IMR-90 (cell line): ENCODE results near the gene LRRC40. TPM values are rescaled to one million over a fixed set of nuclear protein-coding genes. Genes with fewer than 3 reads are reported as not detected.
"Not testable (repeated sequence)": the region's sequence is repeated elsewhere in the genome, so short reads cannot be mapped to it uniquely, and the experiment has no call there.

Source experiments
- ATAC-seq: fragments of 200-7000 bp; cut with Tn5 transposase; 2 replicates; pipeline ENCODE4 v1.9.1; 2020; ENCODE audit warnings: low read depth, mild to moderate bottlenecking, moderate library complexity
- BruUV-seq: library from RNA; stranded (reverse); fragments of 400-500 nt; replicated peaks from 2 replicates; lab custom pipeline; 2021; lab: Mats Ljungman, UMichigan
- CTCF ChIA-PET: fragments of 300-600 bp; formaldehyde crosslinking; extraction: SDS; loops from one replicate; lab custom pipeline; 2021; ENCODE audit warnings: antibody characterized with exemption; lab: Yijun Ruan, JAX
- POLR2A ChIA-PET: fragments of 300-600 bp; sonication (Branson Sonifier 250); formaldehyde crosslinking; loops from one replicate; lab custom pipeline; 2022; ENCODE audit warnings: antibody characterized with exemption; ENCODE audit not compliant: unreplicated experiment; lab: Charles Lee
- DNase-seq: peaks from one replicate; pipeline ENCODE4 v3.0.0; 2013
- H2AFZ ChIP-seq: replicated peaks from 2 replicates; pipeline ENCODE3; 2013; ENCODE audit warnings: low read length, mild to moderate bottlenecking; ENCODE audit not compliant: poor library complexity
- H2AK5ac ChIP-seq: 2 replicates; pipeline ENCODE4 v1.6.1; 2013; ENCODE audit warnings: low read depth, low read length, inconsistent platforms
- H2AK9ac ChIP-seq: replicated peaks from 2 replicates; pipeline ENCODE3; 2013; ENCODE audit warnings: mild to moderate bottlenecking, low read depth, low read length, moderate library complexity; ENCODE audit not compliant: poor library complexity
- H2BK120ac ChIP-seq: 2 replicates; pipeline ENCODE4 v1.6.1; 2013; ENCODE audit warnings: low read depth, low read length, inconsistent platforms
- H2BK15ac ChIP-seq: 3 replicates; pipeline ENCODE4 v1.6.1; 2013; ENCODE audit warnings: low read depth, low read length, inconsistent platforms
- H2BK20ac ChIP-seq: 2 replicates; pipeline ENCODE4 v1.6.1; 2013; ENCODE audit warnings: low read depth, mild to moderate bottlenecking, inconsistent platforms, low read length, moderate library complexity
- H2BK5ac ChIP-seq: 2 replicates; pipeline ENCODE4 v1.6.1; 2013; ENCODE audit warnings: mild to moderate bottlenecking, low read depth, low read length, inconsistent platforms; ENCODE audit not compliant: poor library complexity, severe bottlenecking
- H3K14ac ChIP-seq: replicated peaks from 2 replicates; pipeline ENCODE4 v1.6.1; 2013; ENCODE audit warnings: low read depth, low read length, inconsistent platforms
- H3K18ac ChIP-seq: 2 replicates; pipeline ENCODE4 v1.6.1; 2013; ENCODE audit warnings: low read depth, low read length, control low read depth
- H3K23ac ChIP-seq: 2 replicates; pipeline ENCODE4 v1.6.1; 2013; ENCODE audit warnings: low read depth, low read length, inconsistent platforms
- H3K27ac ChIP-seq: 2 replicates; pipeline ENCODE4 v1.5.1; 2013; ENCODE audit warnings: mild to moderate bottlenecking, control low read depth, low read length; ENCODE audit not compliant: insufficient read depth
- H3K27me3 ChIP-seq: 2 replicates; pipeline ENCODE4 v1.6.1; 2013; ENCODE audit warnings: low read length; ENCODE audit not compliant: control insufficient read depth, insufficient read depth
- H3K36me3 ChIP-seq: 2 replicates; pipeline ENCODE4 v1.6.1; 2013; ENCODE audit warnings: low read length, mixed read lengths; ENCODE audit not compliant: control insufficient read depth, insufficient read depth
- H3K4ac ChIP-seq: 2 replicates; pipeline ENCODE4 v1.6.1; 2013; ENCODE audit warnings: low read depth, low read length, inconsistent platforms
- H3K4me1 ChIP-seq: 2 replicates; pipeline ENCODE4 v1.6.1; 2013; ENCODE audit warnings: low read length, mixed read lengths; ENCODE audit not compliant: control insufficient read depth, insufficient read depth
- H3K4me2 ChIP-seq: 2 replicates; pipeline ENCODE4 v1.6.1; 2013; ENCODE audit warnings: low read depth, mild to moderate bottlenecking, control low read depth, low read length, moderate library complexity
- H3K4me3 ChIP-seq: 2 replicates; pipeline ENCODE4 v1.5.1; 2013; ENCODE audit warnings: low read depth, mild to moderate bottlenecking, control low read depth, low read length, moderate library complexity; ENCODE audit not compliant: insufficient read depth
- H3K56ac ChIP-seq: 2 replicates; pipeline ENCODE4 v1.6.1; 2013; ENCODE audit warnings: low read length, inconsistent platforms; ENCODE audit not compliant: insufficient read depth; ENCODE audit errors: extremely low read depth
- H3K79me1 ChIP-seq, 2 experiments: 2 replicates each; pipeline ENCODE4 v1.6.1; 2013; ENCODE audit warnings: low read length in 2 of 2, inconsistent platforms in 1 of 2, low read depth in 1 of 2
- H3K9ac ChIP-seq: 2 replicates; pipeline ENCODE4 v1.6.1; 2013; ENCODE audit warnings: low read depth, low read length, control low read depth
- H3K9me1 ChIP-seq: 2 replicates; pipeline ENCODE4 v1.6.1; 2013; ENCODE audit warnings: low read length, inconsistent platforms; ENCODE audit not compliant: insufficient read depth
- H3K9me3 ChIP-seq: 2 replicates; pipeline ENCODE4 v1.6.1; 2013; ENCODE audit warnings: low read length; ENCODE audit not compliant: control insufficient read depth, insufficient read depth
- H4K20me1 ChIP-seq: 2 replicates; pipeline ENCODE4 v1.6.1; 2013; ENCODE audit warnings: low read length, inconsistent platforms; ENCODE audit not compliant: insufficient read depth
- H4K5ac ChIP-seq: 2 replicates; pipeline ENCODE4 v1.6.1; 2013; ENCODE audit warnings: mild to moderate bottlenecking, low read depth, low read length, control low read depth
- H4K8ac ChIP-seq, 2 experiments: 2 replicates each; pipeline ENCODE4 v1.6.1; 2013; ENCODE audit warnings: low read depth in 2 of 2, low read length in 2 of 2, control low read depth in 1 of 2, inconsistent platforms in 1 of 2
- H4K91ac ChIP-seq: 2 replicates; pipeline ENCODE4 v1.6.1; 2013; ENCODE audit warnings: low read depth, low read length, inconsistent platforms; ENCODE audit not compliant: insufficient read depth
- WGBS, 2 experiments: methylation state at CpG; one replicate each; pipeline versions ENCODE4 v1.1.5 to v1.1.7; 2013; ENCODE audit warnings: missing lambda C conversion rate in 2 of 2; ENCODE audit not compliant: insufficient read length in 1 of 2; ENCODE audit errors: extremely low coverage in 2 of 2; 5-methylcytosine and 5-hydroxymethylcytosine counted together
- dilution Hi-C: fragments of 300-500 bp; cut with HindIII; formaldehyde crosslinking; loops from one replicate; pipeline ENCODE4 v1.14.3; 2018; ENCODE audit warnings: low sequenced_read_pairs; ENCODE audit not compliant: unreplicated experiment
- in situ Hi-C: fragments of 300-500 bp; cut with MboI; formaldehyde crosslinking; loops from 3 replicates; pipeline ENCODE4 v1.14.3; 2019; ENCODE audit warnings: low sequenced_read_pairs, inconsistent platforms, mixed read lengths
- intact Hi-C: fragments of 100-400 bp; cut with micrococcal nuclease; formaldehyde crosslinking; loops from 2 replicates; pipeline ENCODE4 v1.10.0; 2022
- polyA plus RNA-seq, 3 experiments: library from polyadenylated mRNA; depleted of rRNA; stranded (reverse); fragments of >200 nt; gene quantifications; 2 replicates each; pipeline ENCODE4 v1.2.3, GENCODE V29; 2012; ENCODE audit warnings: low replicate concordance in 1 of 3
- total RNA-seq: library from RNA; depleted of rRNA; stranded (reverse); fragments of >200 nt; gene quantifications from 2 replicates; pipeline ENCODE4 v1.2.3, GENCODE V29; 2012

The LRRC40 gene
- total and polyA plus RNA-seq, 2 of the 4 experiments (the other 2 are of a cell fraction), result 11.1 to 17.4 TPM

GRCh38 chr1:70206833-70207232, 1.5 kb upstream of the LRRC40 start:
- H2AK9ac ChIP-seq, H2AK5ac ChIP-seq, H3K27me3 ChIP-seq, H3K56ac ChIP-seq, BruUV-seq, H2BK120ac ChIP-seq, H2BK5ac ChIP-seq, dilution Hi-C loops, H4K91ac ChIP-seq, H3K4ac ChIP-seq, H3K9me3 ChIP-seq, POLR2A ChIA-PET, ATAC-seq, H2AFZ ChIP-seq, H2BK20ac ChIP-seq, DNase-seq, H3K14ac ChIP-seq, H3K9ac ChIP-seq, H3K36me3 ChIP-seq, in situ Hi-C loops, H3K18ac ChIP-seq, H3K23ac ChIP-seq, CTCF ChIA-PET, H3K4me1 ChIP-seq, H4K5ac ChIP-seq, H3K27ac ChIP-seq, H3K9me1 ChIP-seq, H4K8ac ChIP-seq, H2BK15ac ChIP-seq, intact Hi-C loops: not testable (repeated sequence)
- H4K20me1 ChIP-seq, result peaks cover 18% of the 10 kb centered on the region
- H3K4me3 ChIP-seq, result peak overlapping the region; percentile 81; the same call in 1 of the 2 replicates
- H3K79me1 ChIP-seq, result peaks cover 5 to 29% of the 10 kb centered on the region in 2 experiments; a peak in 3 of 4 replicates
- WGBS, 2 experiments, result 96% methylated on average over 6 of the region's 17 CpGs; no CpG with 5 or more reads in 1 of the 2 experiments
- peak overlapping the region; percentile 98 for H3K4me2 ChIP-seq
